NCI-H748 (cell line): ENCODE results near the gene HBA2.
"Not testable (repeated sequence)": the region's sequence is repeated elsewhere in the genome, so short reads cannot be mapped to it uniquely, and the experiment has no call there.

Experiments
- DNase-seq: peaks from one replicate; lab custom pipeline; 2025; ENCODE audit not compliant: unreplicated experiment; lab: John Stamatoyannopoulos, UW

HBA2 gene

DNA sequence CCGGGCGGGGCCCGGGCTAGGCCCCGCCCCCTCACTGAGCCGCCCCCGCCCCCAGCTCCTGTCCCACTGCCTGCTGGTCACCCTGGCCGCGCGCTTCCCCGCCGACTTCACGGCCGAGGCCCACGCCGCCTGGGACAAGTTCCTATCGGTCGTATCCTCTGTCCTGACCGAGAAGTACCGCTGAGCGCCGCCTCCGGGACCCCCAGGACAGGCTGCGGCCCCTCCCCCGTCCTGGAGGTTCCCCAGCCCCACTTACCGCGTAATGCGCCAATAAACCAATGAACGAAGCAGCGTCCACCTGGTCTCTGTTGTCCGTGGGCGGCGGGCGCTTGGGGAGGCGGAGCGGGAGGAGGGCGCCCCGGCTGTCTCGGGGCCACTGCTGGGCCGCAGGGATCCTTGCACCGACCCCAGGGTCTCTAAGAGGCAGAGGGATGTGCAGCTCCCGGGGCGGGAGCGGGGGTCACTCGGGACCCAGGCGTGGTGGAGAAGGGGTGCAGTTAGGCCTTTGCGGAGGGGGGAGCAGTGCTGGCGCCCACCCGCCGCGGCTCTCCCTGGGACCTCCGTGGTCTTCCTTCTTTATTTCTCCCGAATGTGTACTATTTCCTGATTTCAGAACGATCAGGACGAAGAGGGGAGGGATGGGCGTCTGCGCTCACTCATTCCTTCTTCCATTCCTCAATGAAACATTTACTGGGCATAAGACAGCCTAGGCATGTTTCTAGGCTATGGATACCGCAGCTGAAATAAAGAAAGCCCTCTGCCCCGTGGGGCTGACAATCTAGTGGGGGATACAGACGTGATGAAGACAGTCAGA lies 18.3 kb upstream of the HBA2 start:
- DNase-seq: peak; percentile 64

DNA sequence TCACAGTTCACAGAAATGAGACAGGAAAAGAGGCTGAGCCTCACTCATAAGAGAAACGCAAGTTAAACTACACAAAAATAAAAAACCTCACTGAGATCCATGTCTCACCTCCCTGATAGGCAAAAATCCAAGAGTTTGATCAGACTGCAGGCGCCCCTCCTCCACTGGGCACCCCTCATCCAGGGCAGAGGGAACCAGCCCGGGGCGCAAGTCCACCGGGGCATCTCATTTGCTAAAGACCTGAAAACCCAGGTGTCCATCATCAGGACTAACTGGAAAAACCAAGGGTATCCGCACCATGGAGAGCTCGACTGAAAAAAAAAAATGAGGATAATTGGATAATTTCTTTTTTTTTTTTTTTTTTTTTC lies 17.7 kb upstream of the HBA2 start:
- no peak for DNase-seq

GRCh38 chr16:159136-159849 lies 13.4 kb upstream of the HBA2 start:
- no peak for DNase-seq

DNA sequence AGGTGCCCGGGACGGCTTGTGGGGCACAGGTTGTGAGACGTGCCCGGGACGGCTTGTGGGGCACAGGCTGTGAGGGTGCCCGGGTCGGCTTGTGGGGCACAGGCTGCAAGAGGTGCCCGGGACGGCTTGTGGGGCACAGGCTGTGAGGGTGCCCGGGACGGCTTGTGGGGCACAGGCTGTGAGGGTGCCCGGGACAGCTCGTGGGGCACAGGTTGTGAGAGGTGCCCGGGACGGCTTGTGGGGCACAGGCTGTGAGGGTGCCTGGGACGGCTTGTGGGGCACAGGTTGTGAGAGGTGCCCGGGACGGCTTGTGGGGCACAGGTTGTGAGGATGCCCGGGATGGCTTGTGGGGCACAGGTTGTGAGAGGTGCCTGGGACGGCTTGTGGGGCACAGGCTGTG lies 12.4 kb upstream of the HBA2 start:
- DNase-seq: not testable (repeated sequence)

DNA sequence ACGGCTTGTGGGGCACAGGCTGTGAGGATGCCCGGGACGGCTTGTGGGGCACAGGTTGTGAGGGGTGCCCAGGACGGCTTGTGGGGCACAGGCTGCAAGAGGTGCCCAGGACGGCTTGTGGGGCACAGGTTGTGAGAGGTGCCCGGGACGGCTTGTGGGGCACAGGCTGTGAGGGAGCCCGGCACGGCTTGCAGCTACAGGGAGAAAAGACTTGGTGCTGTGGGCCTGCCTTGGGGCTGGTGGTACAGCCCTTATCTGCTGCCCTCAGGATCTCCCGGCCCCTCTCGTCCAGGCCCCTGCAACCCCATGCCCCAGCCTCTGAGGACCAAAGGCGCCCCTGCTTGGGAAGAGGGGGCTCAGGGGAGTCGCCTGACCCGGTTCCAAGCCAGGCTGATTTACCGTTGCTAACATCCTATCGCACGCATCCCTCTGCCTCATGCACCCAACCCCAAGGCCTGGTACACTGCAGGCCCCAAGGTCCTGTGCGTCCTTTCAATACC lies 11.9 kb upstream of the HBA2 start:
- DNase-seq: no peak

DNA sequence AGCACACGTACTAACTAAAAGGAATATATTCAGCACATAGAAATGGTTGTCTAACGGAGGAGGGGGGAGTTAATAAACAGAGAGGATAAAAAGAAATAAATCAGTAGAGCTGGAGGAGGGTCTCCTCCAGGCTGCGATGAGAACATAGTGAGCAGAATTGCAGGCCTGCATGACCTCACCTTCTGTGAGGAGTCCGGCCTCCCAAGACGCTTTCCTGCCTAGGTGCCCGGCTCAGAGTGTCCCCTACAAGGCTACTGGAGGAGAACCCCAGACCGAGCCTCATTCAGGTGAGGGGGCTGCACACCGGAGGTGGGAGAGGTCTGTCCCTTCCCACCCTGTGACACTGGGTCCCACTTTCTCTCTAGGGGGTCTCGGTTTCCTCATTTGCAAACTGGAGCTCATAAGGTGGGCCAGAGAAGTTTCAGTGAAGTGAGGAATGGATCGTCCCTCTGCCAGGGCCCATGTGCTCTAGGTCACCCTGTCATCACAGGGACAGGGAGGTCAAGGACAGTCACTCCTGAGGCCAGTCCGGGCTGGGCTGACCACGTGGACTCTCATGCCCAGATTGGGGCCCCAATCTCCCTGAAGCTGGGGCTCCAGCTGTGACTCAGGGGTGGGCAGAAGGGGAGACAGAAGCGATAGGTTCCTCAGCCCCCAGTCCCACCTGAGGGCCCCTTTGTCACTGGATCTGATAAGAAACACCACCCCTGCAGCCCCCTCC lies 10.2 kb upstream of the HBA2 start:
- DNase-seq: no peak

DNA sequence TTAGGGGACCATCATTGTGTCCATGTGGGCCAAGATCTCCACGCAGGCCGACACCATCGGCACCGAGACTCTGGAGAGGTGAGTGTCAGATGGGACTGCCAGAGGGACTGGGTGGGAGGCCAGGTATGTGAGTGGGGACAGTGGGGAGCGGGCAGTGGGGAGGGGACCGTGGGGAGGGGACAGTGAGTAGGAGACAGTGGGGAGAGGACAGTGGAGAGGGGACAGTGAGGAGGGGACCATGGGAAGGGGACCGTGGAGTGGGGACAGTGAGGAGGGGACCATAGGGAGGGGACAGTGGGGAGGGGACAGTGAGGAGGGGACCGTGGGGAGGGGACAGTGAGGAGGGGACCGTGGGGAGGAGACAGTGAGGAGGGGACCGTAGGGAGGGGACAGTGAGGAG lies 9.5 kb upstream of the HBA2 start:
- DNase-seq: not testable (repeated sequence)

DNA sequence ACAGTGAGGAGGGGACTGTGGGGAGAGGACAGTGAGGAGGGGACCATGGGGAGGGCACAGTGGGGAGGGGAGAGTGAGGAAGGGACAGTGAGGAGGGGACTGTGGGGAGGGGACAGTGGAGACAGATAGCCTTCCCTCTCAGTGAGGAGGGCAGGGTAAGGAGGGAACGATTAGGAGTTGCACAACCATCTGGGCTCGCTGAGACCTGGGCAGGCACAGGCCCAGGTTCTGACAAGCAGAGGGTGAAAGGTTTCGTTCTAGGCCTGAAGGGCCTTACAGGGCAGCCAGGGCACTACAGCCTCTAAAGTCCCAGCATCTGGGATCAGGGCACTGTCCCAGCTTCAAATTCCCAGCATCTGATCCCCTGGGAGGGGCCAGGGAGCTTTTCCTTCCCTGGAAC lies 9.0 kb upstream of the HBA2 start:
- DNase-seq: not testable (repeated sequence)

DNA sequence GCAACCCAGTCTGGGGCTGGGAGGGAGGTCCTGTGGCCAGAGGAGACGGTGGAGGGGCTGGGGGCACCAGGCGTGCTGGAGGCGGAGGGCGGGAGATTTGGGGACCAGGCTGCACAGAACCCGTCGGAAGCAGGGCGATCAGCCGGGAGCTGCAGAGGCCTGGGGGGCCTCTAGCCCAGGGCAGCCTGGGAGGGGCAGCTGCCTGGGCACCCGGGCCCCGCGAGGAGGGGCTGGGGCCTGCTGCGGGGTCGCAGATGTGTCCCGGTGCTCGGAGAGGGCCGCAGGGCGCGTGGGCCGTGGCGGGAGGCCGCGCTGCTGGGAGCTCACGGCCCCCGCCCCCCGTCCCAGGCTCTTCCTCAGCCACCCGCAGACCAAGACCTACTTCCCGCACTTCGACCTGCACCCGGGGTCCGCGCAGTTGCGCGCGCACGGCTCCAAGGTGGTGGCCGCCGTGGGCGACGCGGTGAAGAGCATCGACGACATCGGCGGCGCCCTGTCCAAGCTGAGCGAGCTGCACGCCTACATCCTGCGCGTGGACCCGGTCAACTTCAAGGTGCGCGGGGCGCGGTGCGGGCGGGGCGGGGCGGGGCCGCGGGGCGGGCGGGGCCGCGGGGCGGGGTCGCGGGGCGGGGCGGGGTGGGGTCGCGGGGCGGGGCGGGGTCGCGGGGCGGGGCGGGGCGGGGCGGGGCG lies 8.4 kb upstream of the HBA2 start:
- DNase-seq: not testable (repeated sequence)

GRCh38 chr16:164827-165538 lies 7.7 kb upstream of the HBA2 start:
- DNase-seq: no peak

DNA sequence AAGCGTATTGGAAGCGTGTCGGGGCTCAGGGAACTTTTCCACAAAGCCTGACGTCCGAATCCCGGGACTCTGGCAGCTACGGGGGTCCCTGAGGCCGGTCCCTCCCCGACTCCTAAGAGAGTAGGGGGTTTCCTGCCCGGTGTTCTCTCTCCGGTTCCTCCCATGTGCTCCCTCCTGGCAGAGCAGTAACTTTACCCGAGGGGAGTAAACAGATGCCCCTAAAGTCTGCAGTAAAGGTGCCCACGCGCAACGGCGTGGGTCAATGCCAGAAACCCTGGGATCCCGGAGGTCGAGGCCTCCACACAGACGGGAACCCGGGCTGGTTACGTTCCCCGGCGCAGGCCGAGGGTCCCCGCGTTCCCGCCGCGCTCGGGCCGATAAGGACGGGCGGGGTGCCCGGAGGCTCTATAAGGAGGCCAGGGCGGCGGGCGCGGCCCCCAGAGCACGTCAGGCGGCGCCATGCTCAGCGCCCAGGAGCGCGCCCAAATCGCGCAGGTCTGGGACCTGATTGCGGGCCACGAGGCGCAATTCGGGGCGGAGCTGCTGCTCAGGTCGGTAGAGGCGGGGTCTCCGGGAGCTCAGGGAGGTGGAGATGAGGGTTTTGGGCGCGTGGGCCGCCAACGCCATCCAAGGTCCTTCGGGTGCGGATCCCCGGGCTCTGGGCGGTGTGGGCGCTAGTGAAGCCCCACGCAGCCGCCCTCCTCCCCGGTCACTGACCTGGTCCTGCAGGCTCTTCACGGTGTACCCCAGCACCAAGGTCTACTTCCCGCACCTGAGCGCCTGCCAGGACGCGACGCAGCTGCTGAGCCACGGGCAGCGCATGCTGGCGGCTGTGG lies 6.9 kb upstream of the HBA2 start, which contains the start of gene HBM:
Gene HBM (plus strand): TSS at position 440 of the 836 bp plus-strand sequence. CDS start 20 bp downstream, at position 460.
- DNase-seq: peak; percentile 21

- no peak for DNase-seq
Measured at GRCh38 chr16:166375-167121, 6.1 kb upstream of the HBA2 start.

DNA sequence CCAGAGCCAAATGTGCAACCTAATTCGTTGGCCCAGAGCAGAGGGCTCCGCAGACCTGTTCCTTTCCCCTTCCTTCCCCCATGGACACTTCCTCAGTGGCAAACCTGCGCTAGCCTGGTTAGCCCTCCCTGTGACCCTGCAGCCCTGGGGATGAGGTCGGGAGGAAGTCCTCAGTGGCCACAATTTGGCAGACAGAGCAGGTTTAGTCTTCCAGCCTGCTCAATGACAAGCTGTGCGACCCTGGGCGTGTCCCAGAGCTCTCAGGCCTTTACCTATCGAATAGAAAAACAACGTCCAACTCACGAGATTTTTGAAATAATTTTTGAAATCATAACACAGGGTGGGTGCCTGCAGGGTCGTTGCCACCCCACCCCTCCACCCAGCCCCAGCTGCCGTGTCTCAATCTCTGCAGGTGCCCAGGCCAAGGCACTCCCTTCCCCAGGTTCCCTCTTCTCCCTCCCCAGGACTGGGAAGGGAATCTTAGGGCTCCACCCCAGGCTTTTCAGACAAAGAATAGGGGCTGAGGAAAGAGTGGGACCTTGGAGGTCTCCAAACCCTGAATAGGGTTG lies 5.5 kb upstream of the HBA2 start:
- no peak for DNase-seq

- peak; percentile 11 for DNase-seq
Measured at GRCh38 chr16:168424-168823, 4.3 kb upstream of the HBA2 start.

- peak; percentile 46 for DNase-seq
Measured at GRCh38 chr16:169014-169413, 3.7 kb upstream of the HBA2 start.

DNA sequence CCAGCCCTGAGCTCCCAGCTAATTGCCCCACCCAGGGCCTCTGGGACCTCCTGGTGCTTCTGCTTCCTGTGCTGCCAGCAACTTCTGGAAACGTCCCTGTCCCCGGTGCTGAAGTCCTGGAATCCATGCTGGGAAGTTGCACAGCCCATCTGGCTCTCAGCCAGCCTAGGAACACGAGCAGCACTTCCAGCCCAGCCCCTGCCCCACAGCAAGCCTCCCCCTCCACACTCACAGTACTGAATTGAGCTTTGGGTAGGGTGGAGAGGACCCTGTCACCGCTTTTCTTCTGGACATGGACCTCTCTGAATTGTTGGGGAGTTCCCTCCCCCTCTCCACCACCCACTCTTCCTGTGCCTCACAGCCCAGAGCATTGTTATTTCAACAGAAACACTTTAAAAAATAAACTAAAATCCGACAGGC lies 2.6 kb upstream of the HBA2 start:
- not testable (repeated sequence) for DNase-seq

GRCh38 chr16:170788-171187 lies 1.9 kb upstream of the HBA2 start:
- DNase-seq: no peak

DNA sequence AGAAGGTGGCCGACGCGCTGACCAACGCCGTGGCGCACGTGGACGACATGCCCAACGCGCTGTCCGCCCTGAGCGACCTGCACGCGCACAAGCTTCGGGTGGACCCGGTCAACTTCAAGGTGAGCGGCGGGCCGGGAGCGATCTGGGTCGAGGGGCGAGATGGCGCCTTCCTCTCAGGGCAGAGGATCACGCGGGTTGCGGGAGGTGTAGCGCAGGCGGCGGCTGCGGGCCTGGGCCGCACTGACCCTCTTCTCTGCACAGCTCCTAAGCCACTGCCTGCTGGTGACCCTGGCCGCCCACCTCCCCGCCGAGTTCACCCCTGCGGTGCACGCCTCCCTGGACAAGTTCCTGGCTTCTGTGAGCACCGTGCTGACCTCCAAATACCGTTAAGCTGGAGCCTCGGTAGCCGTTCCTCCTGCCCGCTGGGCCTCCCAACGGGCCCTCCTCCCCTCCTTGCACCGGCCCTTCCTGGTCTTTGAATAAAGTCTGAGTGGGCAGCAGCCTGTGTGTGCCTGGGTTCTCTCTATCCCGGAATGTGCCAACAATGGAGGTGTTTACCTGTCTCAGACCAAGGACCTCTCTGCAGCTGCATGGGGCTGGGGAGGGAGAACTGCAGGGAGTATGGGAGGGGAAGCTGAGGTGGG lies 657 bp downstream of the HBA2 start:
- not testable (repeated sequence) for DNase-seq
